Measurements from ENCODE around the gene MIOX.
"Not testable (repeated sequence)": the region's sequence is repeated elsewhere in the genome, so short reads cannot be mapped to it uniquely, and the experiment has no call there.

Gene MIOX

DNA sequence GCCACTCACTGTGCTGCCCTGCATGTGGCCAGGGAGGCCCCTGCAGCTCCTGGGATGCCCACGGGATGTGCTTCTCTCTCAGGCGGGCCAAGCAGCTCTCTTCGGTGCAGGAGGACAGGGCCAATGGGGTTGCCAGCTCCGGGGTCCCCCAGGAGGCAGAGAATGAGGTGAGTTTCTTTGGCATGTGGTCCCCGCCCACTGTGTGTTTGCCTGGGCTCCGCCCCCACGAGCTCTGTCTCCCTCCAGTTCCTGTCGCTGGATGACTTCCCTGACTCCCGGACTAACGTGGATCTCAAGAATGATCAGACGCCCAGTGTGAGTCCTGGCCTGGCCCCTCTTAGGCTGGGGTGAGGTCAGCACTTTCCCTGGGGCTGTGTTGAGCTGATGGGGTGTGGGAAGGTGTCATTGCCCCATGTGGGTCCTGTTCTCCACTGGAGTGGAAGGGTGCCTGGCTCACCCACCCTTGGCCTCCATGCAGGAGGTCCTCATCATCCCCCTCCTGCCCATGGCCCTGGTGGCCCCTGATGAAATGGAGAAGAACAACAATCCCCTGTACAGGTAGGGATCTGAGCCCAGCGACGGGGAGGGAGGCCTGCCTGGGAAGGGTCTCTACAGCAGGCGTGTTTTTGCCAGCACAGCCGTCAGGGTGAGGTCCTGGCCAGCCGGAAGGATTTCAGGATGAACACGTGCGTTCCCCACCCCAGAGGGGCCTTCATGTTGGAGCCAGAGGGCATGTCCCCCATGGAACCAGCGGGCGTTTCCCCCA, 31.0 kb downstream of the MIOX start:
- DNase-seq (ENCODE audit: low spot score) = no peak

DNA sequence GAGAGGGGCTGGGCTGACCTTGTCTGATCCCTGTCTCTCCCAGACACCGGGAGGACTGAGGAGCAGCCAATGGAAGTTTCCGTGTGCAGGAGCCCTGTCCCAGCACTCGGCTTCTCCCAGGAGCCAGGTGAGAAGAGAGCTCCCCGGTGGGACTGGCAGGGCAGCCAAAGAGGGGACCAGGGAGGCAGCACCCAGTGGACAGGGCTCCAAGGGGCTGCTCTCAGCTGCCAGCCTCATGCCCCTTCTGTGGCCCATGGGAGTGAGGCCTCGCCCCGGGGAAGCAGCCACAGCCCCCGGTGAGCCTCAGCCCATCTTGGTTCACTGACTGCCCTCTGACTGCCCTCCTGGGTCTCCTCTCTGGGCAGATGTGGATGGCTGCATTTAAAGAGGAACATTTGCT, 31.9 kb downstream of the MIOX start:
- no peak for DNase-seq (ENCODE audit: low spot score)

DNA sequence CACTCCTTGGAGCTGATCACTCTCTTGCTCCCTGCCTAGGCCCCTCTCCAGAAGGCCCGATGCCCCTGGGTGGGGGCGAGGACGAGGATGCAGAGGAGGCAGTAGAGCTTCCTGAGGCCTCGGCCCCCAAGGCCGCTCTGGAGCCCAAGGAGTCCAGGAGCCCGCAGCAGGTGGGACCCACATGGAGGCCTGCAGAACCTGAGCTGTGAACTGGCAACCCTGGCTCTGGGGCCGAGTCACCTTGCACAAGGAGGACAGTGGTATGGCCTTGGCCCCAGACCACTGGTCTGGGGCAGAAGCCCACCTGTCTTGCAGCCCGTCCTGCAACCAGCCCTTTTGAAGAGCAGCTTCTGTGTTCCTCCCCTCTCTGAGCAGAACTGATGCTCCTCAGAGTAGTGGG, 32.5 kb downstream of the MIOX start:
- no peak for DNase-seq (ENCODE audit: low spot score)

DNA sequence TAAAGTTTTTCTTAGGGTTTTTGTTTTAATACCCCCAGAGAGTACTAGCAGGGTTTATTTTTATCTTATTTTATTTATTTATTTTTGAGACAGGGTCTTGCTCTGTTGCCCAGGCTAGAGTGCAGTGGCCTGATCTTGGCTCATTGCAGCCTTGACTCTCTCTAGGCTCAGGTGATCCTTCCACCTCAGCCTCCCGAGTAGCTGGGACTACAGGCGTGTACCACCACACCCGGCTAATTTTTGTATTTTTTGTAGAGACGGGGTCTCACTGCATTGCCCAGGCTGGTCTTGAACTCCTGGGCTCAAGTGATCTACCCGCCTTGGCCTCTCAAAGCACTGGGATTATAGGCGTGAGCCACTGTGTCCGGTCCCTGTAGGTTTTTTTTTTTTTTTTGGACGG, 33.5 kb downstream of the MIOX start:
- not testable (repeated sequence) for DNase-seq (ENCODE audit: low spot score)

DNA sequence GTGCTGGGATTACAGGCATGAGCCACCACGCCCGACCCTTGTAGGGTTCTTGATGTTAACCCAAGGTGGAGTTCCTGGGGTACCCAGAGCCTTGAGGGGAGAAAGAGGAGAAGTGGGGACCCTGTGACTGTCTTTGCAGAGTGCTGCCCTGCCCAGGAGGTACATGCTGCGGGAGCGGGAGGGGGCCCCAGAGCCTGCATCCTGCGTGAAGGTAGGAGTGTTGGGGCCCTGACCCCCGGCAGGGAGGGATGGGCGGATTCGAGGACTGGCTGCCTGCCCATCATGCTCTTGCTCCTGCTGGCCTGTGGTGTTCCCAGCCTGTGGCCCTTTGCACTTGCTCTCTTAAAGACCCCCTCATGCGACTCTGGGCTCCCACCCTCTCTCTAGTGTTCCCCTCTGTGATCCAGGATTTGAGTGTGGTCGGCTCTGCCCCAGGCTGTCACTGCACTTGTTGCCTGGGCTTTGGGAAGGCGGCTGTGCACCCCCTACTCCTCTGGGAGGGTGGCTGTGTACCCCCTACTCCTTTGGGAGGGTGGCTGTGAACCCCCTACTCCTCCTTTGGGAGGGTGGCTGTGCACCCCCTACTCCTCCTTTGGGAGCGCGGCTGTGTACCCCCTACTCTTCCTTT, 34.3 kb downstream of the MIOX start:
- no peak for DNase-seq (ENCODE audit: low spot score)

DNA sequence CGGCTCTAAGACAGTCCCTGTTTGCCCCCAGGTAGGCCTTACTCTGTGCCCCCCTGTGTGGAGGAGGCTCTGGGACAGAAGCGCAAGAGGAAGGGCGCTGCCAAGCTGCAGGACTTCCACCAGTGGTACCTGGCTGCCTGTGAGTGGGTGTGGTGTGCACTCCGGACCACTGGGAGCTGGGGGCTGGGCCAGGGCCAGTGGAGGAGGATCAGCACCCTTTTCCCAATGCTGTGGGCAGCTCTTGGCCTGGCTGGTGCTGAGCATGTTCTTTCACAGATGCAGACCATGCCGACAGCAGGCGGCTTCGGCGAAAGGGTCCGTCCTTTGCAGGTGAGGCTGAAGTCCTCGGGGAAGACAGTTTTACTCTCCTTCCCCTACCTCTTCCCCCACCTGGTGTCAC, 35.1 kb downstream of the MIOX start:
- DNase-seq (ENCODE audit: low spot score) = no peak

DNA sequence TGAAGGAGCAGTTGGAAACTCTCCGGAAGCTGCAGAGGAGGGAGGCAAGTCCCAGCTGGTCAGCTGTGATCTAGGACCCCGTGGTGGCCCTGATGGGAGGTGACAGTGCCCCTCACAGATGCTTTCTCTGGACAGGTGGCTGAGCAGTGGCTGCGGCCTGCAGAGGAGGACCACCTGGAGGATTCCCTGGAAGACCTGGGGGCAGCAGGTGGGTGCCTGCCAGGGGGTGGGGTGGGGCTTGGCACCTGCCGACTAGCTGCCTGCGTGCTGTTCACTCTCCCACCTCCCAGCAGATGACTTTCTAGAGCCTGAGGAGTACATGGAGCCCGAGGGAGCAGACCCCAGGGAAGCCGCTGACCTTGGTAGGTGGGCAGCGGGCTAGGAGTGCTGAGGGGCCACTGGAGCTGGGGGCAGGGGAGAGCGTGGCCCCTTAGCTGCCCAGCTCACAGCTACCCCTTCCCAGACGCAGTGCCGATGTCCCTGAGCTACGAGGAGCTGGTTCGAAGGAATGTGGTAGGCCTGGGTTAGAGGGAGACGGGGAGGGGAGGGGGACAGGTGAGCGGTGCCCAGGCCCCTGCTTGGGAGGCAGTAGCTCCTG, 35.6 kb downstream of the MIOX start:
- no peak for DNase-seq (ENCODE audit: low spot score)

DNA sequence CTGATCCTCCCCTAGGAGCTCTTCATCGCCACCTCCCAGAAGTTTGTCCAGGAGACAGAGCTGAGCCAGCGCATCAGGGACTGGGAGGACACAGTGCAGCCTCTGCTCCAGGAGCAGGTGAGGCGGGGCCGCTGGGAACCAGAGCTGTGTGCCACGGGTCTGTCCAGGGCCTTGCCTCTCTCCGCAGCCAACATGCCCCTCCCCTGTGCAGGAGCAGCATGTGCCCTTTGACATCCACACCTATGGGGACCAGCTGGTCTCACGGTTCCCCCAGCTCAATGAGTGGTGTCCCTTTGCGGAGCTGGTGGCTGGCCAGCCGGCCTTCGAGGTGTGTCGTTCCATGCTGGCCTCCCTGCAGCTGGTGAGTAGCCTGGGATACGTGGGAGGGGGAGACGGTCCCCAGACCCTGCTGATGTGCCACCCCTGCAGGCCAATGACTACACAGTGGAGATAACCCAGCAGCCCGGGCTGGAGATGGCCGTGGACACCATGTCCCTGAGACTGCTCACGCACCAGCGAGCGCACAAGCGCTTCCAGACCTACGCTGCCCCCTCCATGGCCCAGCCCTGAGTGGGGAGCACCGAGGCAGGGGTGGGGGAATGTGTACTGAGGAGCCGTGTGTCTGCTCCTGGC, 36.3 kb downstream of the MIOX start:
- DNase-seq (ENCODE audit: low spot score) = no peak

DNA sequence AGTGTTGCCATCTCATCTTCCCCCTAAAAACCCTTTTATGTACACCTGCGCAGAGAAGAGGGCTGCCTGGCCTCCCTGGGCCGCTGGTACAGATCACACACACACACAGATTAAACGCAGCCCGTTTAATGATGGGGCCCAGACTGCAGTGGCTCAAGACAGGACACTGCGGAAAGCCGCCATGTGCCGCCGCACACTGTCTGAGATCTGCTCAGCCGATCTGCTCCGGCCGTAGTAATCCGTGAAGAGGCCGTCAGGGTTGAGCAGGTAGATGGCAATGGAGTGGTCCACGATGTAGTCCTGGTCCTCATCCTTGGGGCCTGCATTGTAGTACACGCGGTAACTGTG, 36.8 kb downstream of the MIOX start:
- no peak for DNase-seq (ENCODE audit: low spot score)

DNA sequence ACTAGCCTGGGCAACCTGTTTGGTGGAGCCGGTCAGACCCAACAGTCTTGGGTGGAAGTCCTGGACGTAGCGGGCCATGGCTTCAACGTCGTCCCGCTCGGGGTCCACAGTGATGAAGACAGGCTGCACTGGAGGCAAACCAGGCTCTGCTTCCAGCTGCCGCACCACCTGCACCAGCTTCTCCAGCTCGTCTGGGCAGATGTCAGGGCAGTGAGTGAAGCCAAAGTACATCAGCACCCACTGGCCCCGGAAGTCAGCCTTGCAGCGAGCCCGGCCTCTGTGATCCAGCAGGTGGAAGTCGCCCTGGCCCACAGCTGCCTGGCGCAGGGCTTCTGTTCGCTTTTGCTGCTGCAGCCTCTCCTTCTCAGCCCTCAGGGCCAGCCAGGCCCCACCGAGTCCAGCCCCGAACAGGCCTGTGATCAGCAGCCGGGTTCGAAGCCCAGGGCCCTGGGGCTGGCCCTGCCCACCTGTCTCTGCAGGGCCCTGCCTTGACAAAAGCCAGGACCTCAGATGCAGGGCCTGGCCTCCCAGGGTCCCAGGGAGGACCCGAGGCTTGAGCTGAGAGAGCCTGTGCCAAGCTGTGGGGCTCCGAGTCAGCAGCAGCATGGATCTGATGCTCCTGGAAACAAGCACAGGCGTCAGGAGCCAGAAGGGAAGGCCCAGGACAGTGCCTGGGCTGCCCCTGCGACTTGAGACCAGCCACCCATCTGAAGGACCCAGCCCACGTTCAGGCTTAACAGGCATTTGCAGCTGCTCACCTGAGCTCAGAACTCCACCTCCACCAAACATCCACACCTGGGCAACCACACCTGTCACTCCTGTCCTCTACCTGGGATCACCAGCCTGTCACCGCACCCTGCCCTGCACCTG, 37.4 kb downstream of the MIOX start:
- DNase-seq (ENCODE audit: low spot score) = no peak

DNA sequence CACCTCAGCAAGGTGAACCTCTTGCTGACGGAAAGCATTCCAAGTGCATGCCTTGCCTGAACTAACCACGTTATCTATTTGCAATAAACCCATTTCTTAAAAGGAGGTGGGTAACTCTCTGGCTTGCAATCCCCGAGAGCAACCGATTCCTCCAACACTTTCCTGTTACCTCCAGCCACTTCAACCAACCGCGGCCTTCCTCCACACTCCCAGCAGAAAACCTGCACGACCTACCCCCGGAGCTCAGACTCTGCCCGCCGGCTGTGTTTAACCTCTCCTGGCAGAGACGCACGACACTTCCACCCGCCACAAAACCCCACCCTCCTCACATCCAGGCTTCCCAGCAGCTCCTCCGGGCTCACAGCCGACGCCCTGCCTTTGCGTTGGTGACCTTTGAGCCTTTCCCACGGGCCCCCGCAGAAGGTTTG, 38.0 kb downstream of the MIOX start:
- no peak for DNase-seq (ENCODE audit: low spot score)

DNA sequence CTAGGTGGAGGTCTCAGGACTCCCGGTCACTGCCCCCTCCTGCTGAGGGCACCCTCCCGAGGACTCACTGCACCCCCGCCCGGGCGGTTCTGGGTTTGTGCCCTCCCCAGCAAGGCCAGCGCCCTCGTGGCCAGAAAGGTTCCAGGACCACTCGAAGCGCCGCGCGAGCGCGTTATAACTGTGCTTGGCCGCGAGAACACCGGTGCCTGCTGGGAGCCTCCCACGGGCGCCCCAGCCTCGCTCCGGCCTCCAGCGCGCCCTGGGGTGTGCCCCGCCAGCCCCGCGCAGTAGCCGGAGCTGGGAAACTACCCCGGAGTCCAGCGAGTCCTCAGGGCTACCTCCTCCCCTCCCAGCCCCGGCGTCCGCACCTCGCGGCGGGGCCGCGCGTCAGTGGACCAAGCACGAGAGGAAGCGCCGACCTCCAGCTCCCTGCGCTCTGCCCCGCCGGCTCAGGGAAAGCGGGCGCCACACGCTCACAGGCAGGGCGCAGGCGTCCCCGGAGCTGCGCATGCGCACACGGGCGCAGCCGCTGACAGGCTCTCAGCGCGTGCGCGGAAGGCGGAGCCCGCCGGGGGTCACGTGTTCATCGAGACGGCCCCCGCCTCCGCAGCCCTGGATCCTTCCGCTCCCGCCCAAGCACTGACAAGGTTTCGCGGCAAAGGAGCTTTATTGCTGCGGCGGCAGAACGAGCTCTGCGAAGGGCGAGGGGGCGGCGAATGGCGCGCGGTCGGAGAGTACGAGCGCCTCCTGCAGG, 38.6 kb downstream of the MIOX start, which contains the start of gene SCO2:
Gene SCO2, minus strand, starts transcription at position 495 of the 754 bp plus-strand sequence. CDS start 1,187 bp downstream, outside the sequence.
- DNase-seq (ENCODE audit: low spot score) = peak; percentile 100

DNA sequence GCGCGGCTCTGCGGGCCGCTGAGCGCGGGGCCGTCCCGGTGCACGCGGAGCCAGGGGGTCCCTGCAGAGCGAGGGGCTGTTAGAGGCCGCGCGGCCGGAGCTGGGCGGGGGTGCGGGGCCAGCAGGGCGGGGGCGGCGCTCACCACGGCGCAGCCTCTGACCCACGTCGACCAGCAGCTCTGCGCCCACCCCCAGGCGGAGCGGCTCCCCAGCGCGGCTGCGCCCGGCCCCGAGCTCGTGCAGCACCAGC, 39.1 kb downstream of the MIOX start:
- no peak for DNase-seq (ENCODE audit: low spot score)

DNA sequence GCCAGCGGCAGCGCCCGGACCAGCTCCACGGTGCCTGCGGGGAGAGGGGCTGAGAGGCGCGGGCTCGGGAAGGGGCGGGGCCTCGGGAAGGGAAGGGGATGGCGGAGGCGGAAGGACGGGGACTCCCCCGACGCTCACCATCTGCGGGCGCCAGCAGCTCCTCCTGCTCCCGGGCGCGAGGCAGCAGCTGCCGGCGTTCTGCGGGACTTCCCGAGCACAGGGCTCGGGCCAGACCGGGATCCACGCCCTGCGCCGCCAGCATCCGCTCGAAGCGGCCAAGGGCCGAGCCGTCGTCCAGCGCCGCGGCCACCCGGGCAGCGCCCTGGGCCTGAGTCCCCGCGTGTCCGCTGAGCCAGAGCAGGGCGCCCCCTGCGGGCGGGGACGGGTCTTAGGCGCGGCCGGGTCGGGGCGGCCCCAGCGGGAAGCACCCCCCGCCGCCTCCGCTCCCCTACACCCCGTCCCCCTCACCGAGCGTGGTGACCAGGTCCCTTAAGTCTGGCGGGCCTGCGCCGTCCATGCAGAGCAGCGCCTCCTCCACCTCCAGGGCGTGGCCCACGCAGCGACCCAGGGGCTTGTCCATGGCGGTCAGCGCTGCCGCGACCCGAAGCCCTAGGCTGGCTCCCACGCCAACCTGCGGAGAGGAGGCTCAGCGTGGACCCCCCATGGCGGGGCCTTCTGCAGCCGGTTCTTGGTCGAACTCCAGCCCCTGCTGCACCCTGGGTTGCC, 39.6 kb downstream of the MIOX start:
- peak; percentile 81 for DNase-seq (ENCODE audit: low spot score)

DNA sequence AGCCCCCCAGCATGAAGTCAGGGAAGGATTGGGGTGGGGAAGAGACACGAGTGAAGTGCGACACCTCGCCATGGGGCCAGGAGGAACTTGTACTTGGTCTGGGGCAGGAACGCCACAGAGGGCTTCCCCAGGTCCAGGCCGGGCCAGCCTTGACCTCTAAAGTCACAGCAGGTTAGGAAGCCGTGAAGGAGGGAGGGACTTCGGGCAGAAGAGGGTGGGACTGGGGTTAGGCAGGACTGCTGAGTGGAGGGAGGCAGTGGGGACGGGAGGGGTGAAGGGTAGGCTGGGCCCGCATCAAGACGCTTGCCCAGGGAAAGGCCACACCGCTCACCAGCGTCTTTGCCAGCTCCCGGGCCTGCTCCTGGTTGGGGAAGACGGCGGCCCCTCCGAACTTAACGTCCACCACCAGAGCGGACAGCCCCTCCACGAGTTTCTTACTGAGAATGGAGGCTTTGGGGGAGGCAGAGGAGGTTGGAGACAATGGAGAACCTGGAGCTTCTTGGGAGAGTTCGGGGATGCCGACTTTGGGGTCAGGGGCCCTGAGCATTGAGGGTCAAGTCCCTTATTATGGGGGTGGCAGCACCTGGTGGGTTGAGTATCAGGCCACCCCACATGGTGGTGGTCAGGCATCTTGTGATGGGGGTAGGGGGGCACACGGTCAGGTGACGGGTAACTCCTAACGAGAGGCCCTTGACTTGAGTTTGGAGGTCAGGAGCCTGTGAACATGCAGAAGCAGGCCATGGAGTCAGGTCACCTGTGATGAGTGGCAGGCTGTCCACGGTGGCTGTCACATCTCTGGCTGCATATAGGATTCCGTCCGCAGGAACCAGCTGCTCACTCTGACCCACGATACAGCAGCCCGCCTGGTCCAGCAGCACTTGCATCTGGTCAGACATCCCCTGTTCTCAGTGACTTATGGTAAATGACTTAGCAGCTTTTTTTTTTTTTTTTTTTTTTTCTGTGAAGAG, 40.5 kb downstream of the MIOX start:
- DNase-seq (ENCODE audit: low spot score) = no peak

DNA sequence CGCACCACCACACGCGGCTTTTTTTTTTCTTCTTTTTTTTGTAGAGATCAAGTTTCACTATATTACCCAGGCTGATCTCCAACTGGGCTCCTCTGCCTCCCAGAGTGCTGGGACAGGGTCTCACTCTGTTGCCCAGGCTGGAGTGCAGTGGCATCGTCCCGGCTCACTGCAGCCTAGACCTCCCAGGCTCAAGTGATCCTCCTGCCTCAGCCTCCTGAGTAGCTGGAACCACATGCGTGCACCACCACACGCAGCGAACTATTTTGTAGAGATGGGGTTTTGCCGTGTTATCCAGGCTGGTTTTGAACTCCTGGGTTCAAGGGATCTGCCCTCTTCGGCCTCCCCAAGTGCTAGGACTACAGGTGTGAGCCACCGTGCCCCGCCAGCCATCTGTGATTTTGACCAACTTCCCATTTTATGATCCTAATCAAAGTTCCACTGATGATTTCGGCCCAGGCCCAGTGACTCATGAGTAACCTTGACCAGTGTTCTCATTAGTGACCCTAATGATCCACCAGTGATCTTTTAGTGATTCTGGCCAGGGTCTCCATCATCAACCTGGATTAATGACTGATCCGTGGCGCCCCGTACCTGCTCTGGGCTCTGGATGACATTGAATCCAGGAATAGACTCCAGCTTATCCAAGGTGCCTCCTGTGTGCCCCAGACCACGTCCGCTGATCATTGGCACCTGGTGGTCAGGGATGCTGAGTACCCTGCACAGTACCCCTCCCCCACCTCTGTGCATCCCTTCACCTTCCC, 41.4 kb downstream of the MIOX start:
- no peak for DNase-seq (ENCODE audit: low spot score)

DNA sequence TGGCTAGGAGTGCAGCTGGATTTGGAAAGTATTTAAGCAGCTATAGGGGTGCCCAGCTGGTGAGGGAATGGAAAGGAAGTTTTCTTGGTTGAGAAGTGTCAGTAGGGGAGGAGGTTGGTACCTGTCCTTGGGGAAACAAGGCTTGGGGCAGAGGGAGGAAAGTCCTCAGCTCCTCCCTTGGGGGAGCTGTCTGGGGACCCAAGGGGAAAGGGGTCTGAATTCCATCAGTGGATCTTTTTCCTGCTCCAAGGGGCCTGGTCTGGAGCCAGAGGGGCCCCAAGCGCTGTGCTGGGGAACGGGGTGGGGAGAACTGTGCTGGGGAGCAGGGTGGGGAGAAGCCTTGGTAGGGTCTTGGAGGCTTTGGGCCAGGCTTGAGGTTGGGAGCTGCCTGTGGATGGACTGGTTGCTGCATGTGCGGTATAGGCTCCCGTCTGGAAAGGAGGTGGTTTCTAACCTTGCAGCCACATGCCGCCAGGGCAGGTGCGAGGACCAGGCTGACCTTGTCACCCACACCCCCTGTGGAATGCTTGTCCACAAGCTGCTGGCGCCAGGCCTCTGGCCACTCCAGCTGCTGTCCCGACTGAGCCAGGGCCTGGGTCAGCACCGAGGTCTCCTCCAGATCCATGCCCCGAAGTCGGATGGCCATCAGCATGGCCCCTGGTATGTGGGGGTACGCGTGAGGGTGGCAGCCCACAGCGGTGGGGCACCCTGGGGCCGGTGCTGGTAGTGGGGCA, 42.2 kb downstream of the MIOX start:
- no peak for DNase-seq (ENCODE audit: low spot score)

DNA sequence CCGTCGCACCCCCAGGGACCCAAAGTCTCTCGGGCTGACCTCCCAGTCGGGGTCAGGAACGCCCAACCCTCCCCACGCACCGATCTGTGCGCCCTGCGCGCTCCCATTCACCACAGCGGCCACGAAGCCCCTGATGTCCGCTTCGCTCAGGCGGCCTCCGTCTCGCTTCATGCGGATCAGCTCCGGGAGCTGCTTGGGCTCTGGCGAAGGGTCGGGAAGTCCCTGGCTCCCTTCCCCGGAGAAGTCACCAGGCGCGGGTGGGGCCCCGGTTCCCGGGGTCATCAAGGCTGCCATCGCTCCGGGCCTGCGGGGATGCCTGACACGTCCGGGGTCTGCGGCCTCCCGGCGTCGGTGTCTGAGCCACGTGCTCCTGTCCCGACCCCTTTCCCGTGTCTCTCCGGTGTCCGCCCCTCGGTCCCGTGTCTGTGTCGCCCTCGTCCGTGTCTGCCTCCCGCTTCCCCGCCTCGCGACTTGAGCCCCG, 42.8 kb downstream of the MIOX start:
- DNase-seq (ENCODE audit: low spot score) = no peak
